H9 (cell line): ENCODE measurements around the gene DCLK2. TPM values are rescaled to one million over a fixed set of nuclear protein-coding genes. Genes with fewer than 3 reads are reported as not detected.

ENCODE experiments used
- DNase-seq: peaks from one replicate; pipeline ENCODE4 v3.0.0-alpha.2; 2017
- H2AFZ ChIP-seq: one replicate; pipeline ENCODE4 v1.6.1; 2013; ENCODE audit warnings: mild to moderate bottlenecking, low read length, control low read depth, moderate library complexity
- H2AK5ac ChIP-seq: 2 replicates; pipeline ENCODE4 v1.6.1; 2013; ENCODE audit warnings: low read length, control low read depth, mixed read lengths; ENCODE audit not compliant: insufficient read length
- H2BK120ac ChIP-seq: one replicate; pipeline ENCODE4 v1.6.1; 2013; ENCODE audit warnings: low read depth, mild to moderate bottlenecking, low read length, control low read depth, inconsistent platforms; ENCODE audit not compliant: poor library complexity, severe bottlenecking
- H2BK12ac ChIP-seq: 2 replicates; pipeline ENCODE4 v1.6.1; 2013; ENCODE audit warnings: low read length, control low read depth, mixed read lengths, low read depth; ENCODE audit not compliant: insufficient read length
- H2BK15ac ChIP-seq: 2 replicates; pipeline ENCODE4 v1.6.1; 2013; ENCODE audit warnings: low read depth, low read length, control low read depth
- H2BK20ac ChIP-seq: one replicate; pipeline ENCODE4 v1.6.1; 2013; ENCODE audit warnings: low read depth, mild to moderate bottlenecking, low read length, control low read depth, inconsistent platforms; ENCODE audit not compliant: poor library complexity, severe bottlenecking
- H2BK5ac ChIP-seq: 2 replicates; pipeline ENCODE4 v1.6.1; 2013; ENCODE audit warnings: low read length, control low read depth, mixed read lengths; ENCODE audit not compliant: insufficient read length
- H3K14ac ChIP-seq: 2 replicates; pipeline ENCODE4 v1.6.1; 2013; ENCODE audit warnings: low read length, control low read depth; ENCODE audit not compliant: insufficient read depth
- H3K18ac ChIP-seq: 2 replicates; pipeline ENCODE4 v1.6.1; 2013; ENCODE audit warnings: low read depth, mild to moderate bottlenecking, mixed read lengths, low read length, control low read depth; ENCODE audit not compliant: insufficient read length
- H3K23ac ChIP-seq: 2 replicates; pipeline ENCODE4 v1.6.1; 2013; ENCODE audit warnings: low read length, control low read depth, mixed read lengths, low read depth; ENCODE audit not compliant: insufficient read length
- H3K23me2 ChIP-seq: 2 replicates; pipeline ENCODE4 v1.6.1; 2013; ENCODE audit warnings: low read depth, mild to moderate bottlenecking, mixed read lengths, low read length, control low read depth; ENCODE audit not compliant: insufficient read length, poor library complexity, severe bottlenecking
- H3K27ac ChIP-seq: 2 replicates; pipeline ENCODE4 v1.5.1; 2013; ENCODE audit warnings: low read length, control low read depth, mixed read lengths, low read depth; ENCODE audit not compliant: insufficient read length
- H3K27me3 ChIP-seq: 2 replicates; pipeline ENCODE4 v1.6.1; 2013; ENCODE audit warnings: low read length, control low read depth, inconsistent platforms; ENCODE audit not compliant: insufficient read depth
- H3K4ac ChIP-seq: 2 replicates; pipeline ENCODE4 v1.6.1; 2013; ENCODE audit warnings: low read depth, mild to moderate bottlenecking, control low read depth, inconsistent platforms, low read length, moderate library complexity
- H3K4me1 ChIP-seq: 2 replicates; pipeline ENCODE4 v1.6.1; 2013; ENCODE audit warnings: low read length, control low read depth, inconsistent platforms; ENCODE audit not compliant: insufficient read depth
- H3K4me2 ChIP-seq: 2 replicates; pipeline ENCODE4 v1.6.1; 2013; ENCODE audit warnings: low read length, control low read depth, mixed read lengths; ENCODE audit not compliant: insufficient read length, insufficient read depth
- H3K56ac ChIP-seq: 2 replicates; pipeline ENCODE4 v1.6.1; 2013; ENCODE audit warnings: low read depth, mild to moderate bottlenecking, mixed read lengths, low read length, control low read depth; ENCODE audit not compliant: insufficient read length
- H3K79me1 ChIP-seq: 2 replicates; pipeline ENCODE4 v1.6.1; 2013; ENCODE audit warnings: low read depth, mild to moderate bottlenecking, moderate library complexity, low read length, control low read depth, inconsistent platforms; ENCODE audit not compliant: insufficient read depth, poor library complexity, severe bottlenecking
- H3K79me2 ChIP-seq: 2 replicates; pipeline ENCODE4 v1.6.1; 2013; ENCODE audit warnings: low read length, control low read depth, inconsistent platforms; ENCODE audit not compliant: insufficient read depth
- H3K9ac ChIP-seq: 2 replicates; pipeline ENCODE4 v1.6.1; 2013; ENCODE audit warnings: low read length, control low read depth, mixed read lengths; ENCODE audit not compliant: insufficient read length; ENCODE audit errors: extremely low read depth
- H3K9me3 ChIP-seq: one replicate; pipeline ENCODE4 v1.6.1; 2013; ENCODE audit warnings: low read depth, low read length, inconsistent platforms; ENCODE audit not compliant: control insufficient read depth
- H3T11ph ChIP-seq: one replicate; pipeline ENCODE4 v1.6.1; 2013; ENCODE audit warnings: mild to moderate bottlenecking, low read length, control low read depth, inconsistent platforms
- H4K20me1 ChIP-seq: one replicate; pipeline ENCODE4 v1.6.1; 2013; ENCODE audit not compliant: control insufficient read depth, insufficient read length, insufficient read depth
- H4K5ac ChIP-seq: 2 replicates; pipeline ENCODE4 v1.6.1; 2013; ENCODE audit warnings: low read depth, mild to moderate bottlenecking, mixed read lengths, low read length, control low read depth; ENCODE audit not compliant: insufficient read length
- H4K8ac ChIP-seq: replicated peaks from 2 replicates; pipeline ENCODE4 v1.6.1; 2013; ENCODE audit warnings: low read length, control low read depth, mixed read lengths, low read depth; ENCODE audit not compliant: insufficient read length
- H4K91ac ChIP-seq: 2 replicates; pipeline ENCODE4 v1.6.1; 2013; ENCODE audit warnings: low read depth, mild to moderate bottlenecking, moderate library complexity, mixed read lengths, low read length, control low read depth; ENCODE audit not compliant: insufficient read length
- H3K27ac Mint-ChIP-seq, 3 experiments: 2 replicates in 2 of 3; 3 replicates in 1 of 3; pipeline ENCODE4 v1.8.0; 2020 to 2021; ENCODE audit warnings: mixed read lengths in 3 of 3, mild to moderate bottlenecking in 1 of 3, moderate library complexity in 1 of 3
- H3K27me3 Mint-ChIP-seq: 2 replicates; pipeline ENCODE4 v1.8.0; 2021; ENCODE audit warnings: low read depth, mild to moderate bottlenecking, moderate library complexity, mixed read lengths
- H3K36me3 Mint-ChIP-seq, 3 experiments: 2 replicates in 2 of 3; 3 replicates in 1 of 3; pipeline ENCODE4 v1.8.0; 2020 to 2021; ENCODE audit warnings: low read depth in 3 of 3, mixed read lengths in 3 of 3; ENCODE audit not compliant: insufficient read depth in 1 of 3
- H3K4me1 Mint-ChIP-seq, 2 experiments: 2 replicates each; pipeline ENCODE4 v1.8.0; 2020; ENCODE audit warnings: mixed read lengths in 2 of 2
- H3K4me3 Mint-ChIP-seq, 2 experiments: 2 replicates in 1 of 2; 3 replicates in 1 of 2; pipeline ENCODE4 v1.8.0; 2020 to 2021; ENCODE audit warnings: mild to moderate bottlenecking in 2 of 2, mixed read lengths in 2 of 2, moderate library complexity in 1 of 2
- H3K9me3 Mint-ChIP-seq, 2 experiments: 2 replicates in 1 of 2; 3 replicates in 1 of 2; pipeline ENCODE4 v1.8.0; 2020; ENCODE audit warnings: mild to moderate bottlenecking in 2 of 2, mixed read lengths in 2 of 2, moderate library complexity in 1 of 2
- CTCF ChIP-seq: fragments of 200-600 bp; sonication (generic); conservative IDR thresholded peaks from 3 replicates; pipeline ENCODE4 v1.8.0; 2021; ENCODE audit warnings: antibody characterized with exemption, mild to moderate bottlenecking
- WGBS: extraction: QIAGEN DNeasy Blood & Tissue Kit; methylation state at CpG from one replicate; pipeline ENCODE4 v1.1.7; 2013; ENCODE audit warnings: missing lambda C conversion rate, low lambda C conversion rate, mixed read lengths; ENCODE audit not compliant: insufficient read length; ENCODE audit errors: extremely low coverage; 5-methylcytosine and 5-hydroxymethylcytosine counted together
- total RNA-seq: library from RNA; stranded (reverse); gene quantifications from 2 replicates; pipeline ENCODE4 v1.2.1, GENCODE V29; 2021

Gene DCLK2
- total RNA-seq, 1 experiment from 2014 or later, result 0.33 TPM

DNA sequence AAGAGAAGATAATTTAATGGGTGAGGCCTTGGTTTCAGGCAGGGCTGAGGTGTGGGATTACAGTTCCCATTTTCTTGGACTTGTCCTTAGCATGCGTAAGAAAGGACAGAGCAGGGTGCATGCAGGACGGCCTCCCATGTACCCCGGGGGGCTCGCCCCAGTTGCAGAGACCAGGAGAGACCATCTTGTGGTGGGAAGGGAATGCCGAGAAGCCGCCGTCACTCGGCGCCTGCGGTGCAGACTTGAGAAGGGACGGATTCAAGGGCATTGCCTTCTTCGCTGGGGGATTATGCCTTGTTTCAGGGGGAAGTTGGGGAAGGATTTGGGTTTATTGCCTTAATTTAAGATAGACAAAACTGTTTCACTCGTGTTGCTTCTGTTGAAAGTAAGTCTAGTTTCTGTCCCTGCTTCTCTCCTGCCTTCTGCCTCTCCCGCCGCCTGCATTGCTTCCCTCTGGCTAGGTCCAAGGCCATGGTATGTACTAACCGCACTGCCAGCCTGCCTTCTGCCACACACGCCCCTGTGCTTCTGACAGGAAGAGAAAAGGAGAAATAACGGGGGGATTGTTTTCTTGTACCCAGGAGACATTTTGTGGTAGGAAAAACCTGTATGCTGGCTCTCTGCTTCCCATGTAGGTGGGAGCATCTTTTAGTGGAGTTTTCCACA is 175.9 kb downstream of the DCLK2 start:
- Mint-ChIP-seq H3K4me1 (peaks cover 34 to 37% of the 10 kb centered on the region in 2 experiments), H3K9me3 (peaks cover 3 to 4% of the 10 kb centered on the region in 2 experiments; a peak in 3 of 5 replicates), H3K27ac (peak overlapping the region in 2 of 3 experiments; percentile 63 to 70; a peak in 3 of 7 replicates), H3K27me3 (no peaks in the 10 kb centered on the region; the same call in none of the 2 replicates), H3K36me3 (peaks cover 0 to 4% (median 0%) of the 10 kb centered on the region in 3 experiments; a peak in 1 of 7 replicates), H3K4me3 (no peak overlapping the region)
- no peak overlapping the region for H3K23ac ChIP-seq
- H3K79me1 ChIP-seq, result no peaks in the 10 kb centered on the region
- H3K4me2 ChIP-seq, result no peak overlapping the region
- no peak overlapping the region for H2BK12ac ChIP-seq
- no peak overlapping the region for H4K8ac ChIP-seq
- no peak overlapping the region for H2BK15ac ChIP-seq
- H3K14ac ChIP-seq, result no peak overlapping the region
- no peak overlapping the region for H2AK5ac ChIP-seq
- H2BK20ac ChIP-seq, result no peak overlapping the region
- H4K20me1 ChIP-seq, result no peaks in the 10 kb centered on the region
- H3K4me1 ChIP-seq, result 0 out of 2 replicates have a peak, but pooled peaks cover 3% of the 10 kb centered on the region
- H4K5ac ChIP-seq, result no peak overlapping the region
- no peak overlapping the region for H3K56ac ChIP-seq
- H3K9me3 ChIP-seq, result no peaks in the 10 kb centered on the region
- H3K23me2 ChIP-seq, result no peaks in the 10 kb centered on the region
- H3K27me3 ChIP-seq, result no peaks in the 10 kb centered on the region
- H2AFZ ChIP-seq, result no peak overlapping the region
- H3K79me2 ChIP-seq, result no peaks in the 10 kb centered on the region
- no CpG with 5 or more reads among the region's 18 CpGs for WGBS
- no peak overlapping the region for H2BK5ac ChIP-seq
- H2BK120ac ChIP-seq, result no peak overlapping the region
- no peak for TF ChIP-seq CTCF
- H3T11ph ChIP-seq, result no peak overlapping the region
- no peak overlapping the region for H3K4ac ChIP-seq
- no peak overlapping the region for H3K9ac ChIP-seq
- DNase-seq, result no peak
- H4K91ac ChIP-seq, result no peak overlapping the region
- no peak overlapping the region for H3K18ac ChIP-seq
- no peak overlapping the region for H3K27ac ChIP-seq
